Gastroesophageal sphincter (tissue), 3 donors: ENCODE data around the gene PTPRD.

Experiments used
- CTCF ChIP-seq, 4 experiments: fragments of 200-600 bp in 2 of 4; fragments of 450-650 bp in 2 of 4; sonication (generic) in 1 of 4; IDR thresholded peaks; one replicate each; pipeline ENCODE4 v1.5.1; 2017 to 2019; ENCODE audit warnings: antibody characterized with exemption in 4 of 4, mild to moderate bottlenecking in 2 of 4, moderate library complexity in 2 of 4
- POLR2AphosphoS5 ChIP-seq: sonication (generic); formaldehyde crosslinking; IDR thresholded peaks from one replicate; pipeline ENCODE4 v1.6.1; 2017; ENCODE audit warnings: antibody characterized with exemption

GRCh38 chr9:10055886-10056395 is 556.9 kb downstream of the PTPRD start:
- TF ChIP-seq POLR2AphosphoS5 (no peak), CTCF (IDR thresholded peaks at IDR 0.05) (no peak)
